HG03025 (cell line): ENCODE data around the gene IL6.

Experiments
- ATAC-seq: cut with Tn5 transposase; IDR thresholded peaks from one replicate; pipeline ENCODE4 v1.9.1; 2021; ENCODE audit warnings: mild to moderate bottlenecking, moderate library complexity; ENCODE audit not compliant: unreplicated experiment, low FRiP score

Gene IL6

GRCh38 chr7:22724861-22725260 is 2.1 kb upstream of the IL6 start:
- ATAC-seq, result no peak

- ATAC-seq, result no peak
Measured at GRCh38 chr7:22725585-22725984, 1.4 kb upstream of the IL6 start.

GRCh38 chr7:22726345-22726906 is 574 bp upstream of the IL6 start:
- peak; percentile 64 for ATAC-seq

- ATAC-seq, result no peak
Measured at GRCh38 chr7:22727714-22728035, 675 bp downstream of the IL6 start.

GRCh38 chr7:22728401-22729029 is 1.5 kb downstream of the IL6 start:
- ATAC-seq, result no peak

GRCh38 chr7:22729180-22729825 is 2.3 kb downstream of the IL6 start:
- no peak for ATAC-seq

GRCh38 chr7:22730066-22730710 is 3.2 kb downstream of the IL6 start:
- no peak for ATAC-seq

GRCh38 chr7:22730921-22731654 is 4.1 kb downstream of the IL6 start:
- no peak for ATAC-seq

- no peak for ATAC-seq
Measured at GRCh38 chr7:22731766-22732165, 4.8 kb downstream of the IL6 start.

- ATAC-seq, result no peak
Measured at GRCh38 chr7:22732556-22733126, 5.6 kb downstream of the IL6 start.

- no peak for ATAC-seq
Measured at GRCh38 chr7:22733761-22734160, 6.8 kb downstream of the IL6 start.

- ATAC-seq, result no peak
Measured at GRCh38 chr7:22743014-22743413, 16.0 kb downstream of the IL6 start.

GRCh38 chr7:22751341-22751740 is 24.3 kb downstream of the IL6 start:
- ATAC-seq, result no peak

- ATAC-seq, result no peak
Measured at GRCh38 chr7:22757338-22757994, 30.5 kb downstream of the IL6 start.

- ATAC-seq, result no peak
Measured at GRCh38 chr7:22758576-22758975, 31.6 kb downstream of the IL6 start.

- ATAC-seq, result no peak
Measured at GRCh38 chr7:22759721-22760120, 32.7 kb downstream of the IL6 start.

- ATAC-seq, result no peak
Measured at GRCh38 chr7:22762866-22763265, 35.9 kb downstream of the IL6 start.

- ATAC-seq, result no peak
Measured at GRCh38 chr7:22765609-22766008, 38.6 kb downstream of the IL6 start.

- ATAC-seq, result no peak
Measured at GRCh38 chr7:22771194-22771871, 44.3 kb downstream of the IL6 start.

- ATAC-seq, result no peak
Measured at GRCh38 chr7:22771872-22772228, 44.9 kb downstream of the IL6 start.
